Measurements from ENCODE around the gene ARMC6. TPM values are rescaled to one million over a fixed set of nuclear protein-coding genes. Genes with fewer than 3 reads are reported as not detected.
A peak's percentile ranks its signal among the peaks of the same experiment; 100 is the strongest.

ARMC6 gene
- total and polyA plus RNA-seq, 2 of the 13 experiments (the other 11 are each of a cell fraction or from before 2014, with no cell fraction given) = 16.2 to 36.8 TPM

DNA sequence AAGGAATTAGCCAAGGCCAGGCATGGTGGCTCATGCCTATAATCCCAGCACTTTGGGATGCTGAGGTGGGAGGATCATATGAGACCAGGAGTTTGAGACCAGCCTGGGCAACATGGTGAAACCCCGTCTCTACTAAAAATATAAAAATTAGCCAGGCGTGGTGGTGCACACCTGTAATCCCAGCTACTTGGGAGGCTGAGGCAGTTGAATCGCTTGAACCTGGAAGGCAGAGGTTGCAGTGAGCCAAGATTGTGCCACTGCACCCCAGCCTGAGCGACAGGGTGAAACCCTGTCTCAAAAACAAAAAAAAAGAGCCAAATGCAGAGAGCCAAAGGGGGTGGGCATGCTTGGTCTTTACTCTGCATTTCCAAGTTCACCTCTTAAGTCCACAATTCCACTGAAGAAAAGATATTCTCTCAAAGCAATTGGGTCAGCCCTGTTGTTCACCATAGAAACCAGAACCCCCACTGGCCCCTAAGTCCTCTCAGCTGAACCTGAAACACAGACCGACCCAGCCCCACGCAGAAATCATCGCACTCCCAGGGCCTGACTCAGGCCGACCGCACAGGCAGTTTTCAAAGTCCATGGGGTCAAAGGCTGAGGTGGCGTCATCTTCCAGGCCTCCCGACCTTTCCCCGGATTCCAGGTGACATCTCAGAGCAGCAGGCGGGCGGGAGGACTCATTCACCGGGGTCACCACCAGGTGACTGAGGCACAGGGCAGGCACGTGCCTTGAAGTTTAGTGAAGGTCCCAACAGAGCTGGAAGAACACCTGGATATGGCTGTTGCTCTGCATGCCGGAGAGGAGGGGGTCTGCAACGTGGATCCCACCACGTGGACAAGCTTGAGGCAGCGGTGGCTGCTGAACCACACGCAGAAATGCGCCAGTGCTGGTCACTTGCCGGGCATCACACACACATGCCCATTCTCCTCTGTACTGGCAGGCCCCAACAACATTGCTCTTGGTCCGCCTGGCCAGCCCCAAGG is 63.5 kb downstream of the ARMC6 start (continued):
- TF ChIP-seq, protein P1, sequence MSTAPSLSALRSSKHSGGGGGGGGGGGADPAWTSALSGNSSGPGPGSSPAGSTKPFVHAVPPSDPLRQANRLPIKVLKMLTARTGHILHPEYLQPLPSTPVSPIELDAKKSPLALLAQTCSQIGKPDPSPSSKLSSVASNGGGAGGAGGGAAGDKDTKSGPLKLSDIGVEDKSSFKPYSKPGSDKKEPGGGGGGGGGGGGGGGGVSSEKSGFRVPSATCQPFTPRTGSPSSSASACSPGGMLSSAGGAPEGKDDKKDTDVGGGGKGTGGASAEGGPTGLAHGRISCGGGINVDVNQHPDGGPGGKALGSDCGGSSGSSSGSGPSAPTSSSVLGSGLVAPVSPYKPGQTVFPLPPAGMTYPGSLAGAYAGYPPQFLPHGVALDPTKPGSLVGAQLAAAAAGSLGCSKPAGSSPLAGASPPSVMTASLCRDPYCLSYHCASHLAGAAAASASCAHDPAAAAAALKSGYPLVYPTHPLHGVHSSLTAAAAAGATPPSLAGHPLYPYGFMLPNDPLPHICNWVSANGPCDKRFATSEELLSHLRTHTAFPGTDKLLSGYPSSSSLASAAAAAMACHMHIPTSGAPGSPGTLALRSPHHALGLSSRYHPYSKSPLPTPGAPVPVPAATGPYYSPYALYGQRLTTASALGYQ (CRISPR knock-in tag; IDR thresholded peaks at IDR 0.05) = peak; percentile 91
- TF ChIP-seq, protein P2, sequence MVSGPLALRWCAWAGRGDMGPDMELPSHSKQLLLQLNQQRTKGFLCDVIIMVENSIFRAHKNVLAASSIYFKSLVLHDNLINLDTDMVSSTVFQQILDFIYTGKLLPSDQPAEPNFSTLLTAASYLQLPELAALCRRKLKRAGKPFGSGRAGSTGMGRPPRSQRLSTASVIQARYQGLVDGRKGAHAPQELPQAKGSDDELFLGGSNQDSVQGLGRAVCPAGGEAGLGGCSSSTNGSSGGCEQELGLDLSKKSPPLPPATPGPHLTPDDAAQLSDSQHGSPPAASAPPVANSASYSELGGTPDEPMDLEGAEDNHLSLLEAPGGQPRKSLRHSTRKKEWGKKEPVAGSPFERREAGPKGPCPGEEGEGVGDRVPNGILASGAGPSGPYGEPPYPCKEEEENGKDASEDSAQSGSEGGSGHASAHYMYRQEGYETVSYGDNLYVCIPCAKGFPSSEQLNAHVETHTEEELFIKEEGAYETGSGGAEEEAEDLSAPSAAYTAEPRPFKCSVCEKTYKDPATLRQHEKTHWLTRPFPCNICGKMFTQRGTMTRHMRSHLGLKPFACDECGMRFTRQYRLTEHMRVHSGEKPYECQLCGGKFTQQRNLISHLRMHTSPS (CRISPR knock-in tag; IDR thresholded peaks at IDR 0.05; ENCODE audit: low read depth) = peak; percentile 54
- TF ChIP-seq, protein P3, sequence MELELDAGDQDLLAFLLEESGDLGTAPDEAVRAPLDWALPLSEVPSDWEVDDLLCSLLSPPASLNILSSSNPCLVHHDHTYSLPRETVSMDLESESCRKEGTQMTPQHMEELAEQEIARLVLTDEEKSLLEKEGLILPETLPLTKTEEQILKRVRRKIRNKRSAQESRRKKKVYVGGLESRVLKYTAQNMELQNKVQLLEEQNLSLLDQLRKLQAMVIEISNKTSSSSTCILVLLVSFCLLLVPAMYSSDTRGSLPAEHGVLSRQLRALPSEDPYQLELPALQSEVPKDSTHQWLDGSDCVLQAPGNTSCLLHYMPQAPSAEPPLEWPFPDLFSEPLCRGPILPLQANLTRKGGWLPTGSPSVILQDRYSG (CRISPR knock-in tag; IDR thresholded peaks at IDR 0.05) = peak; percentile 70; the same call in 1 of the 2 replicates
- peak; percentile 69; the same call in 1 of the 2 replicates for TF ChIP-seq MIXL1 (CRISPR knock-in tag; IDR thresholded peaks at IDR 0.05)
- 0 out of 2 replicates have a peak, but pooled peaks have one; percentile 26 for TF ChIP-seq KLF6 (CRISPR knock-in tag; IDR thresholded peaks at IDR 0.05)
- no peak for TF ChIP-seq PHB2 (IDR thresholded peaks at IDR 0.05; ENCODE audit: partially characterized antibody)
- TF ChIP-seq, protein P4, sequence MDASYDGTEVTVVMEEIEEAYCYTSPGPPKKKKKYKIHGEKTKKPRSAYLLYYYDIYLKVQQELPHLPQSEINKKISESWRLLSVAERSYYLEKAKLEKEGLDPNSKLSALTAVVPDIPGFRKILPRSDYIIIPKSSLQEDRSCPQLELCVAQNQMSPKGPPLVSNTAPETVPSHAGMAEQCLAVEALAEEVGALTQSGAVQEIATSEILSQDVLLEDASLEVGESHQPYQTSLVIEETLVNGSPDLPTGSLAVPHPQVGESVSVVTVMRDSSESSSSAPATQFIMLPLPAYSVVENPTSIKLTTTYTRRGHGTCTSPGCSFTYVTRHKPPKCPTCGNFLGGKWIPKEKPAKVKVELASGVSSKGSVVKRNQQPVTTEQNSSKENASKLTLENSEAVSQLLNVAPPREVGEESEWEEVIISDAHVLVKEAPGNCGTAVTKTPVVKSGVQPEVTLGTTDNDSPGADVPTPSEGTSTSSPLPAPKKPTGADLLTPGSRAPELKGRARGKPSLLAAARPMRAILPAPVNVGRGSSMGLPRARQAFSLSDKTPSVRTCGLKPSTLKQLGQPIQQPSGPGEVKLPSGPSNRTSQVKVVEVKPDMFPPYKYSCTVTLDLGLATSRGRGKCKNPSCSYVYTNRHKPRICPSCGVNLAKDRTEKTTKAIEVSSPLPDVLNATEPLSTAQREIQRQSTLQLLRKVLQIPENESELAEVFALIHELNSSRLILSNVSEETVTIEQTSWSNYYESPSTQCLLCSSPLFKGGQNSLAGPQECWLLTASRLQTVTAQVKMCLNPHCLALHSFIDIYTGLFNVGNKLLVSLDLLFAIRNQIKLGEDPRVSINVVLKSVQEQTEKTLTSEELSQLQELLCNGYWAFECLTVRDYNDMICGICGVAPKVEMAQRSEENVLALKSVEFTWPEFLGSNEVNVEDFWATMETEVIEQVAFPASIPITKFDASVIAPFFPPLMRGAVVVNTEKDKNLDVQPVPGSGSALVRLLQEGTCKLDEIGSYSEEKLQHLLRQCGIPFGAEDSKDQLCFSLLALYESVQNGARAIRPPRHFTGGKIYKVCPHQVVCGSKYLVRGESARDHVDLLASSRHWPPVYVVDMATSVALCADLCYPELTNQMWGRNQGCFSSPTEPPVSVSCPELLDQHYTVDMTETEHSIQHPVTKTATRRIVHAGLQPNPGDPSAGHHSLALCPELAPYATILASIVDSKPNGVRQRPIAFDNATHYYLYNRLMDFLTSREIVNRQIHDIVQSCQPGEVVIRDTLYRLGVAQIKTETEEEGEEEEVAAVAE (CRISPR knock-in tag; IDR thresholded peaks at IDR 0.05; ENCODE audit: borderline replicate concordance) = no peak; the same call in 1 of the 2 replicates
- TF ChIP-seq ARID2 (CRISPR knock-in tag; IDR thresholded peaks at IDR 0.05; ENCODE audit: borderline replicate concordance) = 0 out of 2 replicates have a peak, but pooled peaks have one; percentile 75
- TF ChIP-seq HDAC6 (IDR thresholded peaks at IDR 0.05; ENCODE audit: low read depth, low read length) = no peak
- TF ChIP-seq ZNF75D (CRISPR knock-in tag; IDR thresholded peaks at IDR 0.05; ENCODE audit: borderline replicate concordance) = no peak
- TF ChIP-seq ZNF160 (CRISPR knock-in tag; IDR thresholded peaks at IDR 0.05) = peak; percentile 41; the same call in 1 of the 2 replicates
- TF ChIP-seq PITX1 (CRISPR knock-in tag; IDR thresholded peaks at IDR 0.05) = peak; percentile 93
- TF ChIP-seq, protein P5, sequence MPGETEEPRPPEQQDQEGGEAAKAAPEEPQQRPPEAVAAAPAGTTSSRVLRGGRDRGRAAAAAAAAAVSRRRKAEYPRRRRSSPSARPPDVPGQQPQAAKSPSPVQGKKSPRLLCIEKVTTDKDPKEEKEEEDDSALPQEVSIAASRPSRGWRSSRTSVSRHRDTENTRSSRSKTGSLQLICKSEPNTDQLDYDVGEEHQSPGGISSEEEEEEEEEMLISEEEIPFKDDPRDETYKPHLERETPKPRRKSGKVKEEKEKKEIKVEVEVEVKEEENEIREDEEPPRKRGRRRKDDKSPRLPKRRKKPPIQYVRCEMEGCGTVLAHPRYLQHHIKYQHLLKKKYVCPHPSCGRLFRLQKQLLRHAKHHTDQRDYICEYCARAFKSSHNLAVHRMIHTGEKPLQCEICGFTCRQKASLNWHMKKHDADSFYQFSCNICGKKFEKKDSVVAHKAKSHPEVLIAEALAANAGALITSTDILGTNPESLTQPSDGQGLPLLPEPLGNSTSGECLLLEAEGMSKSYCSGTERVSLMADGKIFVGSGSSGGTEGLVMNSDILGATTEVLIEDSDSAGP (CRISPR knock-in tag; IDR thresholded peaks at IDR 0.05; ENCODE audit: borderline replicate concordance) = peak; percentile 76; the same call in 1 of the 2 replicates
- TF ChIP-seq ZNF703 (CRISPR knock-in tag; IDR thresholded peaks at IDR 0.05; ENCODE audit: borderline replicate concordance) = no peak
- TF ChIP-seq ZNF326 (CRISPR knock-in tag; IDR thresholded peaks at IDR 0.05; ENCODE audit: borderline replicate concordance) = no peak

Measured in HepG2 (cell line).